ELF-1 (cell line): Measurements from ENCODE around the gene ATP13A3.
A peak's percentile ranks its signal among the peaks of the same experiment; 100 is the strongest.

ENCODE experiments used
- DNase-seq: peaks from one replicate; pipeline ENCODE4 v3.0.0-alpha.2; 2016; ENCODE audit warnings: low read depth, low spot score

Gene ATP13A3

DNA sequence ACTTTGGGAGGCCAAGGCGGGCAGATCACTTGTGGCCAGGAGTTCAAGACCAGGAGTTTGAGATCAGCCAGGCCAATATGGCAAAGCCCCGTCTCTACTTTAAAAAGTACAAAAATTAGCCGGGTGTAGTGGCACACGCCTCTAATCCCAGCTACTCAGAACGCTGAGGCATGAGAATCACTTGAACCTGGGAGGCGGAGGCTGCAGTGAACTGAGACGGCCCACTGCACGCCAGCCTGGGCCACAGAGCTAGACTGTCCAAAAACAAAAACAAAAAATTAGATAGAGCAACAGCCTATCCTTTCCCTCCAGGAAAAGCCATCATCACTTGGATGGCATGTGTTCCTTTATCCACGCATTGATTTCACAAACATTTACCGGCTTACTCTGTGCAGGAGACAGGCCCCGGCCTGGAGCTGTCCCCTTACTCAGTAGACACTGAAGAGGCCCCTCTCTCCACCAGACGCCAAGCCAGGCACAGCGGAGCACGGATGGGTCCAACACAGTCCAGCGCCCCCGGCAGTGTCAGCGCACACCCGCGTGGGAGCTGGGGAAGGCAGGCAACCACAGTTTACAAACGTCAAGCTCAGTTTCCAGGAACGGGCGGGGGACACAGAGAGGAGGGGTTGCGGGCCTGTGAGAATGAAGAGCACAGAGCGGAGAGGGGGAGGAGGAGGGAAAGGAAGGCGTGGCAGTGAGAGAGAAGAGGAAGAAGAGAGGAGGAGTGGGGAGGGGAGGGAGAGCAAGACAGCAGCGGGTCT is 90.8 kb downstream of the ATP13A3 start:
- peak; percentile 71 for DNase-seq

DNA sequence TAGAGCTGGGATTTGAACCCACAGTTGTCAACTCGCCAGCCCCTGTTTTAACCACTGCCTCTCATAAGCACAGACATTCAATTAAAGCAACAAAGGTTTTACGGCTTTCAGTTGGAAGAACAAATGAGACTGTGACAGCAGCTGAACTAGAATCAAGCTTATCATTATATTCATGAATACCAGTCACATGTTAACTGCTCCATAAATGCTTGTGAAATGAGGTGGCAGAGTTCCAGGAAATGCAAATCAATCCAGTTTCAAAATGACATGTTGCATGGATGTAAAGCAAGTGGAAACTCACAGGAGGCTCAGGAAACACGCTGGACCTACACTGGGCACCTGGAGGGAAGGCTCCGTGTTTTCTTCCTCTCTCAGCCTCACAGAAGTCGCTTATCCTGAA is 91.6 kb downstream of the ATP13A3 start:
- no peak for DNase-seq

DNA sequence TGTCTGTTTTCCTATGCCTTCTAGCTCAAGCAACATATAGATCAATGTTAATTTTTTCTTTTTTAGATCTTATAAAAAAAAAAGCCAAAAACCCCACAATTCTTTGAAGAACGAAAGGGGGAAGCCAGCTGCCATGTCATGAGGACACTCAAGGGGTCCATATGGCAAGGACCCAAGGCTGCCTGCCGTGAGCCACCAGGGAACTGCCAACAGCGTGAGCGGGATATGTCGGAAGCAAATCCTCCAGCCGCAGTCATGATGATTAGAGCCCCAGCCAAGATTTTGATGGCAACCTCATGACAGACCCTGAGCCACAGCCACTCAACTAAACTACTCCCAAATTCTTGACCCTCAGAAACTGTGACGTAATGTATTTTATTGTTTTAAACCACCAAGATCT is 94.2 kb downstream of the ATP13A3 start:
- DNase-seq = no peak

- DNase-seq = no peak
Measured at GRCh38 chr3:194390835-194391234, 96.0 kb downstream of the ATP13A3 start.

DNA sequence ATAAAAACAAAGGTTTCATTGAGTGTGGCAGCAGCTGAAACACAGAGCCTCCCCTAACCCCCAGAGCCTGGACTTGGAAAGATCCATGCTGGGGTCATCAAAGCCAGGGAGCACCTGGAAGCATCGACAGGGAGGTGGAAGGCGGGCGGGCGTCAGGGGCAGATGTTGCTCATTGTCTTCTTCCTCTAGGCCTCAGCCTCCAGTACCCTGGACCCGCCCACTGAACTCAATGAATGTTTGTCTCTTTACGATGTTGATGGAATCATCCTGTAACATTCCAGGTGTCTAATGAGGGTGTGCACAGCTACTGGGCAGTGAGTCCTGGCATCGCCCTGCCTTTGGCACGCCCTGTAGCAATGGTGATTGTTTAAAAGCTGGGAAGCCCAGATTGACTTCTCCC is 97.5 kb downstream of the ATP13A3 start:
- DNase-seq = no peak

DNA sequence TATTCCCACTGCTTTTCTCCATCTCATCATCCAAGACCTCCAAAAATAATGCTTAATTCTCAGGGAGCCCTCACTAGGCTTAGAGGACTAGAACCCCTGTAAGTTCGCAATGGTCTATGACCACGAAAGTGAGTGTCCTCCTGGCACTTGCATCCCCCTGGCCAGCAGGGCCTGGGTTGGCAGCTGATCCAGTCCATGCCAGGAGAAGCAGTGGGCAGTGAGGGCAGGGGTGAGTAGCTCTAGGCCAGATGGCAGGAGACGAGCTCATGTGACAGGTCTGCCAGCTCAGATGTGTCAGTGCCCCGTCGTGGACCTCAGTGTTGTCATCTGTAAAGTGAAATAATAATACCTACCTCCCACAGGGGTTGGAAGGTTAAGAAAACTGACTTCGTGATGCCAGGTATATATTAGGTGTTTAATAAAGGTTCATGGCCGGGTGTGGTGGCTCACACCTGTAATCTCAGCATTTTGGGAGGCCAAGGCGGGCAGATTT is 98.8 kb downstream of the ATP13A3 start:
- DNase-seq = no peak

GRCh38 chr3:194387276-194387675 is 99.5 kb downstream of the ATP13A3 start:
- no peak for DNase-seq

DNA sequence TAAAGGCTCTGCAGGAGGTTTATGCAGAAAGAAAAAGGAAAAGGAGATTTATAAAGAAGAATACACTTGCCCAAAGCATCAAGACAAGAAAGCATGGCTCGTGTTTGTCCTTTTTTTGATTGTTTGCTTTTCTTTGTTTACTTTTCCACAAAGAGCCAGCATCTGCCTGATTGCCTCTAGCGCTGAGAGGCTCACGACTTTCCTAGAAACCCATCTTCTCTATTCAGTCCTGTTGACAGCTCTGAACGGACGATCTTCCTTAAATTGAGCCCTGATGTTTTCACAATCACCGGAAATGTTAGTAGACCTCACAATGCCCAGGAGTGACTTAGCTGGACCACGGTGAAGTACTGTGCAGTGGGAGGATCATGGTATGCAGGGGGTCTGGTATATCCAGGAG is 100.2 kb downstream of the ATP13A3 start:
- DNase-seq = no peak

GRCh38 chr3:194386066-194386465 is 100.7 kb downstream of the ATP13A3 start:
- DNase-seq = peak; percentile 79

- DNase-seq = no peak
Measured at GRCh38 chr3:194384569-194385001, 102.2 kb downstream of the ATP13A3 start.

GRCh38 chr3:194384156-194384555 is 102.6 kb downstream of the ATP13A3 start:
- DNase-seq = no peak

DNA sequence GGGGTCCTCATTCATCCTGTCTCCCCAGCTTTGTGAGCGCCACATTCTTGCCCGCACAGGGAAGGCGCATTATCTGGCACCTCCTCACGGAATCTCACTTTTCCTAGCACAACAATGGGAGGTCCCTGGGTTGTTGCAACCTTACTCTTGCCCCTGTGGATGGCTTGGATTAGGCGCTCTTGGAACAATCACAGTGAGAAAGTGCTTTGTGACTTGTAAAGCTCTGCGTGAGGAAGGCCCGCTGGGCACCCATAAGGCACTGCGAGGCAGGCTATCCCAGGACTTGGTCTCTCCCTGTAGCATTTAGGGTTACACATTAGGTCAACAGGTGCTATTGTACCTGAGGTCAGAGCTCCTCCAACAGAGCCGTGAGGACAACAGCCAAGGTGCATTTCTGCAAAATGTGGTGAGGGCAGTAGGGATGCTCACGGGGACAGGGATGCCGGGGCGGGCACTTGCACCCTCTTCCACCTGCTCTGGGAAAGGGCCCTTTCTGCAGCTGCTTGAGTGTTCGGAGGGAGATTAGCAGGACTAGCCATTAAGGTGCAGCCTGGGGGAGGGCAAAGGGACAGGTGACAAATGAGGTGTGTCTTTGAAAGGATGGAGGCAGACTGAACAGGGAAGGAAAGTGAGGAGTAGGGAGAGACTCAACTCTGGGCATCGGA is 103.4 kb downstream of the ATP13A3 start:
- DNase-seq = peak; percentile 34

DNA sequence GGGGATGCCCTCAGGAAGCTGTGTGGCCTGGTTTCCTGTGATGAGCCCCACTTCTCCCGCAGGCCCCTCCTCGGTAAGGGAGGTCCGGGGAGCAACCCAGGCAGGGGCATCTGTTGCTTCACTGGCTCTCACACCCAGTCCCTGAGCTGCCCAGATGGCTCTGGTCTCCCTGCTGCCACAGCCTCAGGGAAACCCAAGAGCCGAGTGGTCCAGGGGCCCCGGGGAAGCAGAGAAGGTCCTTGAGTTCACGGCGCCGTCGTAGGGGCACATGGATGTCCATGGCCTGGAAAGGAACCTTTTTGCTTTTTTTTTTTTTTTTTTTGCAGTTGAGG is 103.9 kb downstream of the ATP13A3 start:
- DNase-seq = no peak

DNA sequence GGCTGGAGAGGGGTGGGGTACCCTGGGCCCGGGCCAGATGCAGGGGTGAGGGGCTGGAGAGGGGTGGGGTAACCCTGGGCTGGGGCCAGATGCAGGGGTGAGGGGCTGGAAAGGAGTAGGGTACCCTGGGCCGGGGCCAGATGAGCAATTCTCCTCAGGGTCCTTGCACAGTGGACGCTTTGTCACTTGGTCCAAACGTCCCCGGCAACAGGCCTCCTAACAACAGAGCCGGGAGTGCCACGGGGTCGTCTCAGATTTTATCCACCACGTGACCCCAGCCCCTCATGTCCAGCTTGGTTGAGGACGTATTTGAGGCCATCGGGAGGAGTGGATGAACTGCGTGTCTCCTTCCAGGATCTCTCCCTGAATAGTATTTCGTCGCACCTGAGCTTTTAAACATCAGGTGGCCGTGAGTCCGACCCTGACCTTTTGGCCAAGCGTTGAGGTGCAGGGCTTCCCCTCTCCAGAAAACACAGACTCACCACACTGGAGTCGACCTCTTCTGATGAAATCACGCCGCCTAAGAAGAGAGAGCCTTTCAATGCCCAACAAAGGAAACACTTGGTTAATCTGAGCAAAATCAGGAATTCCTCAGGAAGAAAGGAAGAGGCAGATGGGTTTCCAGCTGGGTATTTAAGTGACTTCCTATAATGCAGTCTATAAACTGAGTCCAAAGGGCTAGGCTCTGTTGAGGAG is 104.5 kb downstream of the ATP13A3 start:
- DNase-seq = no peak

DNA sequence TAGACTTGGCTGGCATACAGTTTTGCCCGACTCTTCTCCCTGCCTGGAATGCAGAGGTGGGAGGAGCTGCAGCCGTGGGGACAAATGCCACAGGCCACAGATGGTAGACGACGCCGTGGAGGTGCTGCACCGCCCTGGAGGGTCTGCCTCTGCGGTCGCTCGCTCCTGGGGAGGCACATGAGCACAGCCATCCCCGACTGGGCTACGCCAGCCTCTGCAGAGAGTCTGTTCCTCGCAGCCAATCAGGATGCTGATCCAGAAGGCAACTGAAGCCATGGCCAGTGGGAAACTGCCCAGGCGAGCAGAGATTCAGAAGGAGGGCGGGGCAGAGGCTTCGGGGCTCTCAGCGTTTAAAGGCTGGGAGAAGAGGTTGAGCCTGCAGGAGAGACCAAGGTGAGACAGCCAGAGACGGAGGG is 105.3 kb downstream of the ATP13A3 start:
- DNase-seq = peak; percentile 73

DNA sequence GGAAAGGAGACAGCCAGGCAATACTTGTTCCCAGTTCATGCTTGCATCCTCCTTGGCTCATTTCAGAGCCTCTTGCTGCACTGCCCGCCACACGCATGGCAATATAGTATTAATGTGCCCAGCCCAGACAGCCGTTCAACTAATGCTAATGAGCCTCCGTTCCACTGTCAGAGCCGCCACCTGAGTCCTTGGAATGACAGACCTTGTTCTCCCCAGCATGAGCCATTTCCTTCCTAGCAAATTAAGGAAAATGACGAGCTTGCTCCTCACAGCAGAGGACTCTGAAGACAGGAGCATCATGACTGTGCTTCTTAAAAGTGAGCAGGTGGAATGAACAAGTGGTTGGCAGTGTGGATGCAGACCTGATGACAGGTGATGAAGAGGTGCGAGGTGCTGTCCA is 106.5 kb downstream of the ATP13A3 start:
- no peak for DNase-seq

DNA sequence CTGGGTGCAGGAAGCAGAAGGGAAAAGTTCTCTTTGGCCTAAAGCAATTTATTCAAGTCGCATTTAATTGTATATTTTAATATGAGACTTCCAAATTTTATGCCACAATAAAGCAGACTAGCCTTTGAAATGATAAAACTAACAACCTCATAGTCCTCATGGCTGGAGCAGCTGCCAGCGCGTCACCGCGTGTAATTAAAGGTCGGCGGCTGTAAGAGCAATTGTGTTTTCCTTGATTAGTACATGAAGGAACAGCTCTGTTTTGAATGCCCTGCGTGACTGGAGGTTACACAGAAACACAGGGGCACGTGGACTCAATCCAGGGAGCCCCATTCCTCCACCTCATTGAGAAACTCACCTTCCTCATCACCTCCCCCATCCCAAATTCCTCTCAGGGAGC is 107.2 kb downstream of the ATP13A3 start:
- DNase-seq = no peak

- no peak for DNase-seq
Measured at GRCh38 chr3:194379231-194379630, 107.6 kb downstream of the ATP13A3 start.

DNA sequence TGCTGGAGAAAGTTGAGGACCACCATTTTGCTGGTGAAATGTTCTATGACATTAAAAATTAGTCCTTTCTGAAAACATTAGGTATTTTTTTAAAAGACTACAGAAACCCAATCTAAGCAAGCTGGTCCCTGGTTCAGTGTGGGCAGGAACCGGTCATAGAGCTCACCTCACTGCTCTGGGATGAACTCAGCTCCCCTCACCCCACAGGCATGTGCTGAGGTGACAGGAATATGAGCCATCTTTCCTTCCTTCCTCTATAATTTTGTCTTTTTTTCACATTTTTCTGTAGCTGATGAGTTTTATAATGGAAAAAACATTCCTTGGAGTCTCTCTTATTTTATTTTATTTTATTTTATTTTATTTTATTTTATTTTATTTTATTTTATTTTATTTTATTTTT is 109.1 kb downstream of the ATP13A3 start:
- DNase-seq = no peak

DNA sequence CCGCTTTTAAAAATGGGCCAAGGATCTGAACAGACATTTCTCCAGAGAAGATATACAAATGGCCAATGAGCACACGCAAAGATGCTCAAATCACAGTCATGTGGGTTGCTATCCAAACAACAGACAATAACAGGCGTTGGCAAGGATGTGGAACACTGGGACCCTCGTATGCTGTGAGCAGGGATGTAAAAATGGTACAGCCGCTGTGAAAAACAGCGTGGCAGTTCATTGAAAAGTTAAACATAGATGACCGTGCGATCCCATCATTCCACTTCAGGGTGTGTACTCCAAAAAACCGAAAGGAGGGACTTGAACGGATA is 110.6 kb downstream of the ATP13A3 start:
- no peak for DNase-seq

DNA sequence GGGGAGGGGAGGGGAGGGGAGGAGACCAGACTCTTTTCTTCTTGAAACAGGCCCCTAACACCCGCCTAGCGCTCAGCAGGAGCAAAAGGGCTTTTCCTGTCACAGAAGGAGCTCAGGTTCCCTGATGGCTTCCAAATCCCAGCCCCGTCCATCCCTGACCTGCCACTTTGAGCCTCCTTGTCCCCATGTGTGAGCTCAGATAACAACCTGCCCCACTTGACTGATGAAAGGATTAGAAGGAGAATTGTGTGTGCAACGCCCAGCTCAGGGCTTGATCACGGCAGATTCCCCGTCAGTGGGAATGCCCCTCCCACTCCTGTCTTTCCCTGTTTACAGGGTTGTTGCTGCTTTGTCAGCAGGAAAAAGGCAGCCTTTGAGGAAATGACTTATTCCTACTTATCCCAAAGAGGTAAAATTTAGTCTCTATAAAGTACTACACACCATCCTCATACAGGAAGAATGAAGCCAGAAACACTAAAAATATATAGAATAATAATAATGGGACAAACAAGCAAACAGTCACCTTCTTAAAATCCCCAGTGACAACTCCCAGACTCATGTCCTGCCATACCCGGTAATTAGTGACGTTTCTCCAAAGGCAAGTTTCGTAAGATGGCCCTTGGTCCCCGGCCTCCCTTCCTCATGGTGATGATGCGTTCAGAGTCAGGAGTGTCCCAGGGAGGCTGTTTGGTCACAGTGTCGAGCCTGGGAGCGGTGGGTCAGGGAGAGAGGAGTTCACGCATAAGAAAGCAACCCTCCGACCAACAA is 111.1 kb downstream of the ATP13A3 start:
- DNase-seq = peak; percentile 48

DNA sequence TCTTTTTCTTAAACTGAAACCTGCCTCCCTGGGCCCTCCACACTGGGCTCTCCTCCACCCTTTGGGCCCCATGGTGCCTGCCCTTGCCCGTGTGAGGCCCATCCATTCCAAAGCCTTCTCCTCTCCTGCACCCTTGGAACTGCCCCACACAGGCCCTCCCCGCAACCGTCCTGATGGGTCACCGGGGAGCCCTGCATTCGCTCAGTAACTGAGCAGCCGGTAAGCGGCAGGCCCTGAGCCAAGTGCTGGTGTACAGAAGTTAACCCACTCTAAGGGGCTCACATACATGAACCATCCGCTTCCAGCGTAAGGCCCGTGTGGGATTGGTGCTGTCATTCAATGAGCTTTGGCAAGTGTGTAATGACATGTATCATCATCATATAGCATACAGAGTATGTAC is 111.9 kb downstream of the ATP13A3 start:
- DNase-seq = no peak
